SU-DHL-6 (cell line): Measurements from ENCODE around the gene CD33.

ENCODE experiments used
- CTCF ChIP-seq: fragments of 200-600 bp; sonication (generic); IDR thresholded peaks from one replicate; pipeline ENCODE4 v1.5.1; 2017; ENCODE audit warnings: antibody characterized with exemption, mild to moderate bottlenecking, low read length, moderate library complexity; ENCODE audit not compliant: insufficient read depth, poor library complexity, severe bottlenecking
- EZH2phosphoT487 ChIP-seq: fragments of 200-600 bp; sonication (generic), shearing (Covaris generic); conservative IDR thresholded peaks from 2 replicates; pipeline ENCODE4 v1.6.1; 2018; ENCODE audit warnings: mild to moderate bottlenecking, antibody characterized with exemption, low read length, moderate library complexity, mixed read lengths

- TF ChIP-seq CTCF = no peak
- no peak for TF ChIP-seq EZH2phosphoT487
Observed at GRCh38 chr19:51211833-51212232, 13.0 kb upstream of the CD33 start.
